Measurements from ENCODE around the gene USP7. TPM values are rescaled to one million over a fixed set of nuclear protein-coding genes. Genes with fewer than 3 reads are reported as not detected.

The USP7 gene
- total RNA-seq, 2 experiments from 2014 or later = 46.4 to 127 TPM

DNA sequence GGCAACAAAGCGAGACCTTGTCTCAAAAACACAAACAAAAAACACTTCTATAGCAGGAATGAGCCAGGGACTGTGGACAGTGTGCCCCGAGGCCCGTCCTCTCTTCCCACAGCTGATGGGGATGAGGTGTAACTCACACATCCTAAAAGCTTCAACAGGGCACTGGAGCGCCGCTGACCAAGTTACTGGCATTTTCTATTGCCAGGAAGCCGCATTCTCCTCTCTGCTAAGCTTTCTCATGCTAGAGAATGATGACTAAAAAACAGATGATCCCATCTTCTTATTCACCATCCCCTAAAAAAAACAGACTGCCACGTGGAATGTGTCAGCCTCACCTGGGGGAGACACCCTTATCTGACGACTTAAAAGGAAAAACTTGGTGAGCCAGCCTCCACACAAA is 111.2 kb downstream of the USP7 start:
- no peaks in the 10 kb centered on the region for H3K4me1 ChIP-seq (ENCODE audit: insufficient read depth, low read length, poor library complexity, severe bottlenecking)
- no peaks in the 10 kb centered on the region for H4K20me1 ChIP-seq (ENCODE audit: insufficient read depth, low read length)
- intact Hi-C loops (cut with micrococcal nuclease; ENCODE audit: unreplicated experiment) = no loop called here
- DNase-seq (ENCODE audit: low spot score) = no peak
- no peaks in the 10 kb centered on the region for H3K79me2 ChIP-seq (ENCODE audit: insufficient read depth, low read depth, low read length)
- H3K9me3 ChIP-seq (ENCODE audit: low read length) = no peaks in the 10 kb centered on the region
- peaks cover 97% of the 10 kb centered on the region for H3K36me3 ChIP-seq (ENCODE audit: insufficient read depth, low read length)
- H2AFZ ChIP-seq (ENCODE audit: low read length) = no peak overlapping the region
- no peaks in the 10 kb centered on the region for H3K9me2 ChIP-seq (ENCODE audit: insufficient read depth, low read length)
- H3K4me2 ChIP-seq (ENCODE audit: low read length) = no peak overlapping the region
- no peak overlapping the region for H3K27ac ChIP-seq (ENCODE audit: low read depth, low read length, poor library complexity, severe bottlenecking)
- TF ChIP-seq EZH2phosphoT487 (IDR thresholded peaks at IDR 0.05; ENCODE audit: borderline replicate concordance, low read depth, low read length) = no peak
- TF ChIP-seq, protein P1, sequence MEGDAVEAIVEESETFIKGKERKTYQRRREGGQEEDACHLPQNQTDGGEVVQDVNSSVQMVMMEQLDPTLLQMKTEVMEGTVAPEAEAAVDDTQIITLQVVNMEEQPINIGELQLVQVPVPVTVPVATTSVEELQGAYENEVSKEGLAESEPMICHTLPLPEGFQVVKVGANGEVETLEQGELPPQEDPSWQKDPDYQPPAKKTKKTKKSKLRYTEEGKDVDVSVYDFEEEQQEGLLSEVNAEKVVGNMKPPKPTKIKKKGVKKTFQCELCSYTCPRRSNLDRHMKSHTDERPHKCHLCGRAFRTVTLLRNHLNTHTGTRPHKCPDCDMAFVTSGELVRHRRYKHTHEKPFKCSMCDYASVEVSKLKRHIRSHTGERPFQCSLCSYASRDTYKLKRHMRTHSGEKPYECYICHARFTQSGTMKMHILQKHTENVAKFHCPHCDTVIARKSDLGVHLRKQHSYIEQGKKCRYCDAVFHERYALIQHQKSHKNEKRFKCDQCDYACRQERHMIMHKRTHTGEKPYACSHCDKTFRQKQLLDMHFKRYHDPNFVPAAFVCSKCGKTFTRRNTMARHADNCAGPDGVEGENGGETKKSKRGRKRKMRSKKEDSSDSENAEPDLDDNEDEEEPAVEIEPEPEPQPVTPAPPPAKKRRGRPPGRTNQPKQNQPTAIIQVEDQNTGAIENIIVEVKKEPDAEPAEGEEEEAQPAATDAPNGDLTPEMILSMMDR (conservative IDR thresholded peaks at IDR 0.05; ENCODE audit: low read length) = no peak
- no peak overlapping the region for H3K4me3 ChIP-seq (ENCODE audit: low read depth, low read length, poor library complexity, severe bottlenecking)
- CTCF ChIA-PET (ENCODE audit: unreplicated experiment) = no interaction called here
- no TSS peak for BruUV-seq (replicated peaks)
- POLR2A ChIA-PET = interaction anchor here (0.8 to 2.1 kb wide), 3 partner anchors 11 to 273 kb away, joined by 3 to 5 read pairs (median 3); partner anchors contain the start of gene CARHSP1

DNA sequence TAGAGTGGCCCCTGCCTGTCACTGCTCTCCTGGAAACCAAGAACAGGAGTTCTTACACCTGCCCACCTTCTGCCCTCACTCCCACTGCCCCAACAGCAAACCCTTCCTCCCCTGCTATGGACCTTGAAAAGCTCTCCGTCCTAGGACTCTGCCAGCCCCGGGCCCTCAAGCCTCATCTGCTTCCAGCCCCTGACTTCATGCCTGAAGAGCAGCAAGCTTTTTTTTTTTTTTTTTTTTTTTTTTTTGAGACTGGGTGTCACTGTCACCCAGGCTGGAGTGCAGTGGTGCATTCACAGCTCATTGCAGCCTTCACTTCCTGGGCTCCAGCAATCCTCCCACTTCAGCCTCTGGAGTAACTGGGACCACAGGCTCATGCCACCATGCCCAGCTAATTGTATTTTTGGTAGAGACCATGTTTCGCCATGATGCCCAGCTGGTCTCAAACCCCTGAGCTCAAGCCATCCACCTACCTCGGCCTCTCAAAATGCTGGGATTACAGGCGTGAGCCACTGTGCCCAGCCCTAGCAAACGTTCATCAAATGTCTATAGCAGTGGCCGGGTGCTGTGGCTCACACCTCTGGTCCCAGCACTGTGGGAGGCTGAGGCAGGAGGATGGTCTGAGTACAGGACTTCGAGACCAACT is 111.8 kb downstream of the USP7 start:
- ChIA-PET POLR2A (interaction anchor here (0.6 to 2.1 kb wide), 3 partner anchors 11 to 273 kb away, joined by 3 to 5 read pairs (median 3); no protein-coding TSS in a partner anchor), CTCF (ENCODE audit: unreplicated experiment) (interaction anchor here (1.2 kb wide), 1 partner anchor 17 kb away, joined by 3 read pairs; the partner anchor contains the start of gene CARHSP1)
- Histone ChIP-seq H3K4me1 (ENCODE audit: insufficient read depth, low read length, poor library complexity, severe bottlenecking) (no peaks in the 10 kb centered on the region), H3K4me3 (ENCODE audit: low read depth, low read length, poor library complexity, severe bottlenecking) (no peak overlapping the region), H3K9me3 (ENCODE audit: low read length) (no peaks in the 10 kb centered on the region), H3K9me2 (ENCODE audit: insufficient read depth, low read length) (no peaks in the 10 kb centered on the region), H3K27ac (ENCODE audit: low read depth, low read length, poor library complexity, severe bottlenecking) (no peak overlapping the region), H3K36me3 (ENCODE audit: insufficient read depth, low read length) (peaks cover 98% of the 10 kb centered on the region), H3K4me2 (ENCODE audit: low read length) (no peak overlapping the region), H4K20me1 (ENCODE audit: insufficient read depth, low read length) (no peaks in the 10 kb centered on the region), H3K79me2 (ENCODE audit: insufficient read depth, low read depth, low read length) (no peaks in the 10 kb centered on the region), H2AFZ (ENCODE audit: low read length) (no peak overlapping the region)
- DNase-seq (ENCODE audit: low spot score) = no peak
- no TSS peak for BruUV-seq (replicated peaks)
- intact Hi-C loops (cut with micrococcal nuclease; ENCODE audit: unreplicated experiment) = no loop called here
- TF ChIP-seq, protein P1 (conservative IDR thresholded peaks at IDR 0.05; ENCODE audit: low read length) = no peak
- no peak for TF ChIP-seq EZH2phosphoT487 (IDR thresholded peaks at IDR 0.05; ENCODE audit: borderline replicate concordance, low read depth, low read length)

DNA sequence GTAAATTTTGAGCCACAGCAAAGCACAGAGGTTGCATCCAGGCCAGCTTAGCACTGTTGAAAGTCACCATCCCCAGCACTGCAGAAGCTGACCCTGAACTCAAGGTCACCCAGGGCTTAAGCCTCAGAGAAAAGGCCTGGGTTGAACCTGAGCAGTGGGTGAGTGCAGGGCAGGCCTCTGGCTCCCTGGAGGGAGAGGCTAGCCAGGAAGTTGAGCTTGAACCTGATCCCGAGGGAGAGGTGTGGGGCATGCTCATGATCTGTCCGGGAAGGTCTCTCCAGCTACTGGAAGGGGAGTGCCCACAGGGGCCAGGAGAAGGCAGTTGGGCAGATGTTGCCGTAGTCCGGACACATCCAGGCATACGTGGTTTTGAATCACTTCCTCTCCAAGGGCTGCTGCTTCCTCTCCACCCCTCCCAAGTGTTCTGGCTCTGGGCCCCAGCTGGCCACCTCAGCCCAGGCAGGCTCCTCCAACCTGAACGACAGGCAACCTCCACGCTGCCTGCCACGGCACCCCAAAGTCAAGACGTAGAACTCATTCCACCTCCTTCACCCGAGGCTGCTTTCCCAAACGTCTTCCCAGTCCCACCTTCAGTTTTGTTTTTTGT is 113.3 kb downstream of the USP7 start:
- no peak overlapping the region for H3K4me2 ChIP-seq (ENCODE audit: low read length)
- no peaks in the 10 kb centered on the region for H3K4me1 ChIP-seq (ENCODE audit: insufficient read depth, low read length, poor library complexity, severe bottlenecking)
- no peaks in the 10 kb centered on the region for H4K20me1 ChIP-seq (ENCODE audit: insufficient read depth, low read length)
- H3K79me2 ChIP-seq (ENCODE audit: insufficient read depth, low read depth, low read length) = no peaks in the 10 kb centered on the region; the same call in 1 of the 2 replicates
- H3K4me3 ChIP-seq (ENCODE audit: low read depth, low read length, poor library complexity, severe bottlenecking) = no peak overlapping the region
- ChIA-PET CTCF (ENCODE audit: unreplicated experiment) (interaction anchor here (1.2 kb wide), 1 partner anchor 19 kb away, joined by 3 read pairs; the partner anchor contains the start of gene CARHSP1), POLR2A (interaction anchor here (0.8 kb wide), 1 partner anchor 20 kb away, joined by 3 read pairs; no protein-coding TSS in a partner anchor)
- no peak for DNase-seq (ENCODE audit: low spot score)
- BruUV-seq (replicated peaks) = no TSS peak
- intact Hi-C loops (cut with micrococcal nuclease; ENCODE audit: unreplicated experiment) = no loop called here
- no peak overlapping the region for H3K27ac ChIP-seq (ENCODE audit: low read depth, low read length, poor library complexity, severe bottlenecking)
- no peaks in the 10 kb centered on the region for H3K9me3 ChIP-seq (ENCODE audit: low read length)
- no peak overlapping the region for H2AFZ ChIP-seq (ENCODE audit: low read length)
- H3K9me2 ChIP-seq (ENCODE audit: insufficient read depth, low read length) = no peaks in the 10 kb centered on the region
- TF ChIP-seq, protein P1 (conservative IDR thresholded peaks at IDR 0.05; ENCODE audit: low read length) = no peak
- no peak for TF ChIP-seq EZH2phosphoT487 (IDR thresholded peaks at IDR 0.05; ENCODE audit: borderline replicate concordance, low read depth, low read length)
- H3K36me3 ChIP-seq (ENCODE audit: insufficient read depth, low read length) = peaks cover 98% of the 10 kb centered on the region

Measured in OCI-LY7 (cell line).